Measurements from ENCODE around the gene CSMD2. TPM values are rescaled to one million over a fixed set of nuclear protein-coding genes. Genes with fewer than 3 reads are reported as not detected.

The CSMD2 gene
- total RNA-seq, 2 experiments from 2014 or later, result not detected

DNA sequence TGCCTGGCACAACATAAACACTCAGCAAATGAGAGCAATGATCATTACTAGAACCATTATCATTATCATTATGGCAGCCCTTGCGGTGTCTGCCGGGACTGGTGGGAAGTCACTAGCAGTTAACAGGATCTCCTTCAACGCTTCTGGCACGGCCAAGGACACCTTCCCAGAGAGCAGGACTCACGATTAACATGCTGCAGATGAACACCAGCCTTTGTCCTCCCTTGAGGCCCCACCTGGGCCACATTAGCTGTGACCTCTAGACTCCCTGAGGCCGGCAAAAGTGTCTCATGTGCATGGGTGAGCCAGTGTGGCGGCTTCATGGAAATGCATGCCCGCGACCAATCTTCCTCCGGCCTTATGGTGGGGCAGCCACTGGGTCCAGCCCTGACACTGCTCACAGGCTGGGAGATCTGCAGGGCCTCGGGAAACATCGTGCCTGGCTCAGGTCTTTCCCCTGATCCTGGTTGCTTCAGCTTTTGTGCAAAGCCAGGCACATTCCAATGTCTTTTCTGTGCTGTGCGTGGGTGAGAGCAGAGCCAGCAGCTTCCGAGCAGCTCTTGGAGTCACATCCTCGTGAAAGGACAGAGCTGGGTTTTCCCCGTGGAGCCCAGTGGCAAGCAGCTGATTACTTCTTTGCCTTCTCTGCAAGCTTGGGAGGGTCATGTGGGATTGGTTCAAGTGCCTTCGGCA is 193.9 kb downstream of the CSMD2 start:
- no peaks in the 10 kb centered on the region for H3K9me3 Mint-ChIP-seq
- no peak overlapping the region for H3K27ac Mint-ChIP-seq
- DNase-seq, result no peak
- TF ChIP-seq, protein P1, sequence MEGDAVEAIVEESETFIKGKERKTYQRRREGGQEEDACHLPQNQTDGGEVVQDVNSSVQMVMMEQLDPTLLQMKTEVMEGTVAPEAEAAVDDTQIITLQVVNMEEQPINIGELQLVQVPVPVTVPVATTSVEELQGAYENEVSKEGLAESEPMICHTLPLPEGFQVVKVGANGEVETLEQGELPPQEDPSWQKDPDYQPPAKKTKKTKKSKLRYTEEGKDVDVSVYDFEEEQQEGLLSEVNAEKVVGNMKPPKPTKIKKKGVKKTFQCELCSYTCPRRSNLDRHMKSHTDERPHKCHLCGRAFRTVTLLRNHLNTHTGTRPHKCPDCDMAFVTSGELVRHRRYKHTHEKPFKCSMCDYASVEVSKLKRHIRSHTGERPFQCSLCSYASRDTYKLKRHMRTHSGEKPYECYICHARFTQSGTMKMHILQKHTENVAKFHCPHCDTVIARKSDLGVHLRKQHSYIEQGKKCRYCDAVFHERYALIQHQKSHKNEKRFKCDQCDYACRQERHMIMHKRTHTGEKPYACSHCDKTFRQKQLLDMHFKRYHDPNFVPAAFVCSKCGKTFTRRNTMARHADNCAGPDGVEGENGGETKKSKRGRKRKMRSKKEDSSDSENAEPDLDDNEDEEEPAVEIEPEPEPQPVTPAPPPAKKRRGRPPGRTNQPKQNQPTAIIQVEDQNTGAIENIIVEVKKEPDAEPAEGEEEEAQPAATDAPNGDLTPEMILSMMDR (IDR thresholded peaks at IDR 0.05), result no peak
- CTCF ChIA-PET, result no interaction called here
- H3K27me3 Mint-ChIP-seq, result peaks cover 1% of the 10 kb centered on the region
- ATAC-seq, result no peak
- intact Hi-C loops (cut with micrococcal nuclease), result no loop called here
- POLR2A ChIA-PET, result no interaction called here
- H3K36me3 Mint-ChIP-seq (ENCODE audit: low read depth), result no peaks in the 10 kb centered on the region
- H3K4me1 Mint-ChIP-seq (ENCODE audit: low read depth), result no peaks in the 10 kb centered on the region
- no peak overlapping the region for H3K4me3 Mint-ChIP-seq

DNA sequence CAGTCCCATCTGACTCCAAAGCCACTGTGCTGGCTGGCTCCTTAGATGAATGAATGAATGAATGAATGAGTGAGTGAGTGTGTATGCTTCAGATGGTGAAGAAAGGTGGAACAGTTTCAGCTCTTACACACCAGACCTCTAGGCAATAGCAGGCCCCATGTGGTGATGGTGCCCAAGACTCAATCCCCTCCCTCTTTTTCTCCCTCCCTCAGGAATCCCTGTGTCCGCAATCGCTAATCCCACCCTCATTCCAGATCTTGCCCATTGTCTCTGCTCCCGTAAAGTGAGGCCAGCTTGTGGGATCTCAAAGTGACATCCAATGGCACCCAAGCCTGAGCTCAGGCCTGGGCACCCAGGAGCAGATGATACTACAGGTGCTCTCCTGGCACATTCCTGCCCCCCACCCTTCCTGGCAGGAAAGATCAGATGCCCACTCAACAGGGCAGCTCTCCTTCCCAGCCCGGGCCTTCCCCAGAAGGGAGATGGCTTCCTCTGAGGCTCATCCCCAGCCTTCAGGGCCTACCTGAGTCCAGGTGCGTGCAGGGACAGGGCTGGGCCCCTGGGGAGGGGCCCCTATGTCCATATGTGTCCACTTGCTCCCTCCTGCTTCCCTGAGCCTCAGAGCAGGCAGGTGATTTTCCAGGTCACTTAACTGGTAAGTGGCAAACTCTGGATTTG is 194.7 kb downstream of the CSMD2 start:
- Mint-ChIP-seq H3K36me3 (ENCODE audit: low read depth) (no peaks in the 10 kb centered on the region), H3K4me3 (no peak overlapping the region), H3K27me3 (peaks cover 1% of the 10 kb centered on the region), H3K4me1 (ENCODE audit: low read depth) (no peaks in the 10 kb centered on the region), H3K27ac (no peak overlapping the region), H3K9me3 (no peaks in the 10 kb centered on the region)
- DNase-seq, result no peak
- intact Hi-C loops (cut with micrococcal nuclease), result no loop called here
- ChIA-PET CTCF (no interaction called here), POLR2A (no interaction called here)
- no peak for ATAC-seq
- TF ChIP-seq, protein P1 (IDR thresholded peaks at IDR 0.05), result no peak

DNA sequence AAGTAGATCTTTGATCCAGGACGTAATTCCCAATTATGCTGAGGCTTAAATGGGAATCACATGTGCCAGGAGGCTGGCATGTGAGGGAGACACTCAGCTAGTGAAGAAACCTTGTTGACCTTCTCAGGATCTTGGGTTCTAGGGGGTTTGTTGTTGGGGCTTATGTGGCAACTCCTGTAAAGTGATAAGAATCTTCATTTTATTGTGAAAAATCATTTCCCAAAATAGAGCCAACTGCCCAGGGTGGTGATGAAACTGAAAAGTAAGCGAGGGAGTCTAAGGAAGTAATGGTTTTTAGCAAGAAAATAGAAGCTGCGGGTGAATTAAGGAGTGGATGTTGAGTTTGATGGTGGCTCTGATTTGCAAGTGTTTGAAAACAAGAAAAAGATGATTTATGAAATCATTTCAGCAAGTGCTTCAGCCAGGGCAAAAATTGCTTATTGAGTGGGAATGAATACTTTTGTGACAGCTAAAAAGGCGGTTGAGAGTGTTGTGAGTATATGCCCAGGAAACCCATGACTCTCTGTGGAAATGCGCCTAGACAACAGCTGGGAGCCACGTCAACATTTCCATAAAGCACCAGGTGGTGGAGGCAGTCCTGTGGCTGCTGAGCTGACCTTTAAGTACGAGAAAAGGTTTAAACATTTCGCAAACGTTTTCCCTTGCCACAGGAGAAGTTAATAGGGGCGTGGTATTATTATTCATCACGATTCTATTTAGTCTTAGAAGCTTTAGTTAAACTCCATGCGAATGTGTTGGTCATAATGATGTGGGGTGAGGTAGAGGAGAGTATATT is 198.5 kb downstream of the CSMD2 start:
- H3K4me1 Mint-ChIP-seq (ENCODE audit: low read depth), result no peaks in the 10 kb centered on the region
- TF ChIP-seq, protein P1 (IDR thresholded peaks at IDR 0.05), result no peak
- intact Hi-C loops (cut with micrococcal nuclease), result no loop called here
- no peak overlapping the region for H3K4me3 Mint-ChIP-seq
- no peaks in the 10 kb centered on the region for H3K36me3 Mint-ChIP-seq (ENCODE audit: low read depth)
- ATAC-seq (no peak), DNase-seq (no peak)
- peaks cover 3% of the 10 kb centered on the region for H3K27me3 Mint-ChIP-seq
- no peaks in the 10 kb centered on the region for H3K9me3 Mint-ChIP-seq
- no peak overlapping the region for H3K27ac Mint-ChIP-seq
- CTCF ChIA-PET, result no interaction called here
- POLR2A ChIA-PET, result no interaction called here

DNA sequence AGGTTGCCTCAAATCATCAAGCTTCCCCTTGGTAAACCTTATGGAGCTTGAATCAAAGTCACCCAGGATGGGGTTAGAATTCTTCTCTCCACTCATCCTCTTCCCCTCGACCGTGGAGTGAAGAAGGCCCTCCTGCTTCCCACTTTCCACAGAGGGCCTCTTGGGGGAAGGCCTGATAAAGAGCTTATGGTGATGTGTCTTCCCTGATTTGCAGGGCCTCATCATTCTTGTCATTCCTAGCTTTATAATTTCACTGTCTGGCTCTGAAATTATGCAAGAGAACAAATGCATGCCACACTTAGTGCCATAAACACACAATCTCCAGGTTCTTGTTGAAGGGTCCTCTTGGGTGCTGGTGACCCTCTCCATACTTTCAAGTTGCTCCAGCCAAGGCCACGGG is 199.9 kb downstream of the CSMD2 start:
- ATAC-seq (no peak), DNase-seq (no peak)
- H3K4me1 Mint-ChIP-seq (ENCODE audit: low read depth), result no peaks in the 10 kb centered on the region
- H3K9me3 Mint-ChIP-seq, result no peaks in the 10 kb centered on the region
- TF ChIP-seq, protein P1 (IDR thresholded peaks at IDR 0.05), result no peak
- no peaks in the 10 kb centered on the region for H3K36me3 Mint-ChIP-seq (ENCODE audit: low read depth)
- no peak overlapping the region for H3K27ac Mint-ChIP-seq
- POLR2A ChIA-PET, result no interaction called here
- CTCF ChIA-PET, result no interaction called here
- peaks cover 3% of the 10 kb centered on the region for H3K27me3 Mint-ChIP-seq
- no peak overlapping the region for H3K4me3 Mint-ChIP-seq
- intact Hi-C loops (cut with micrococcal nuclease), result no loop called here

DNA sequence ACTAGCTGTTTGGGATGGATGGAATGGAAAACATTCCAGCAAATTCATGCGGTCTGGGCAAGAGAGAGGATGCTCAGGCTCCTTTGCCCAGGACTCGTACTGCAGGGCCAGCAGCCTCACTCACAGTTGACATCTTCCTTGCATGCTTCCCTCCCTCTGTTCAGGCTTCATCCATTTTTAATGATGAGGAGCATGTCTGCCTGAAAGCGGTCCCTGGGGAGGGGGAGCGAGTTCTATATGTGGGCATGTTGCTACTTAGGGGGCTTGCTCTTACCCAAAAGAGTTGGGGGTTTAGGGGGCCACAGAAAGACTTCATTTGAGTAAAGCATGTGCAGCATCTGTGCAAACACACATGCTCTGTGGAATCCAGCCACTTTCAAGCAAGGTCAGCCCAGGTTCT is 203.0 kb downstream of the CSMD2 start:
- H3K27me3 Mint-ChIP-seq, result peaks cover 3% of the 10 kb centered on the region
- POLR2A ChIA-PET, result no interaction called here
- H3K27ac Mint-ChIP-seq, result no peak overlapping the region
- ATAC-seq (no peak), DNase-seq (no peak)
- intact Hi-C loops (cut with micrococcal nuclease), result no loop called here
- TF ChIP-seq, protein P1 (IDR thresholded peaks at IDR 0.05), result no peak
- no peak overlapping the region for H3K4me3 Mint-ChIP-seq
- CTCF ChIA-PET, result no interaction called here
- H3K9me3 Mint-ChIP-seq, result no peaks in the 10 kb centered on the region
- H3K4me1 Mint-ChIP-seq (ENCODE audit: low read depth), result no peaks in the 10 kb centered on the region
- no peaks in the 10 kb centered on the region for H3K36me3 Mint-ChIP-seq (ENCODE audit: low read depth)
